Measurements from ENCODE around the gene ZNF611. TPM values are rescaled to one million over a fixed set of nuclear protein-coding genes. Genes with fewer than 3 reads are reported as not detected.

Gene ZNF611
- polyA plus RNA-seq, 2 of the 4 experiments (the other 2 are of a cell fraction), result 4.1 to 5.6 TPM

DNA sequence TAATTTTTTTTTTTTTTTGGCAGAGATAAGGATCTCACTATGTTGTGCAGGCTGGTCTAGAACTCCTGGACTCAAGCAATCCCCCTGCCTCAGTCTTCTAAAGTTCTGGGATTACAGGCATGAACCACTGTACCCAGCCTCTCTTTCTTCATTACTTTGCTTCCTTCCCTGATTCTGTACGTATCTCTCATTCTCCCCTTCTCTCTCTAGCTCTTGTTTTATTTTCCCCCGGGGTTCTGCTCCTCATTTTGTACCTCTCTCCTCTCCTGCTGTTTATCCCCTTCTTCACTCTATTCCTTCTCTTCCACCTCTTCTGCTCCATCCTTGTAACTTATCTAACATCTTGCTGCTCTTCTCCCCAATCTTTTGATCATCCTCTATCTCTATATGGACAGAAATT lies 46.5 kb downstream of the ZNF611 start:
- Histone ChIP-seq H3K4me1 (no peaks in the 10 kb centered on the region), H3K27ac (no peak overlapping the region), H3K9me3 (peaks cover 38% of the 10 kb centered on the region), H3K4me3 (no peak overlapping the region), H3K4me2 (no peak overlapping the region)
- FAIRE-seq (no peak), DNase-seq (ENCODE audit: low read depth in 1 of 2, low spot score in 1 of 2) (no peak), ATAC-seq (no peak)
- POLR2A ChIA-PET, result no interaction called here
- TF ChIP-seq SREBF2 (IDR thresholded peaks at IDR 0.05), result no peak
- no peak for TF ChIP-seq RAD21 (conservative IDR thresholded peaks at IDR 0.05 in 1 of 2, IDR thresholded peaks at IDR 0.05 in 1 of 2)
- TF ChIP-seq ZFP36 (IDR thresholded peaks at IDR 0.05; ENCODE audit: borderline replicate concordance, partially characterized antibody), result no peak
- TF ChIP-seq EP300 (IDR thresholded peaks at IDR 0.05), result no peak
- no peak for TF ChIP-seq RNF2 (IDR thresholded peaks at IDR 0.05; ENCODE audit: borderline replicate concordance, low read depth)
- TF ChIP-seq PHF8 (IDR thresholded peaks at IDR 0.05; ENCODE audit: borderline replicate concordance, low read depth), result no peak
- 40% methylated on average over 2 of the region's 2 CpGs for WGBS (ENCODE audit: missing lambda C conversion rate)
- CTCF ChIA-PET, result interaction anchor here (0.6 to 0.7 kb wide), 3 partner anchors 55 to 879 kb away, joined by 3 to 5 read pairs (median 3); no protein-coding TSS in a partner anchor

DNA sequence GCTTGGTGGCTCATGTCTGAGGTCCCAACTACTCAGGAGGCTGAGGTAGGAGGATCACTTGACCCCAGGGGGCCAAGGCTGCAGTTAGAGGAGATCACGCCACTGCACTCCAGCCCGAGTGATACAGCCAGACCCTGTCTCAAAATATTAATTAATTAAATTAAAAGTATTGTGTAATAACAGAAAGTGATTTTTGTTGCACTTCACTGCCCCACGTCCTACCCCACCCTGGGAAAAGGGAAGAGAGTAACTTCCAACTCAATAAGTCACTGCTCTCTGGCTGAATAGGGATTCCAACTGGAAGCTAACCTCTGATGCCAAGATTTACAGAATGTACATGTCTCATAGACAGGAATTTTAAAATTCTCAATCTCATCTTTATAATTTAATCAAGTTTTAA lies 47.2 kb downstream of the ZNF611 start:
- no peak overlapping the region for H3K4me2 ChIP-seq
- H3K9me3 ChIP-seq, result peaks cover 36% of the 10 kb centered on the region
- 15% methylated on average over 3 of the region's 3 CpGs for WGBS (ENCODE audit: missing lambda C conversion rate)
- ATAC-seq (no peak), FAIRE-seq (no peak), DNase-seq (ENCODE audit: low read depth in 1 of 2, low spot score in 1 of 2) (no peak)
- CTCF ChIA-PET, result interaction anchor here (0.6 kb wide), 1 partner anchor 54 kb away, joined by 3 read pairs; no protein-coding TSS in a partner anchor
- POLR2A ChIA-PET, result no interaction called here
- H3K27ac ChIP-seq, result no peak overlapping the region
- H3K4me1 ChIP-seq, result no peaks in the 10 kb centered on the region
- no peak overlapping the region for H3K4me3 ChIP-seq
- TF ChIP-seq, protein P1, sequence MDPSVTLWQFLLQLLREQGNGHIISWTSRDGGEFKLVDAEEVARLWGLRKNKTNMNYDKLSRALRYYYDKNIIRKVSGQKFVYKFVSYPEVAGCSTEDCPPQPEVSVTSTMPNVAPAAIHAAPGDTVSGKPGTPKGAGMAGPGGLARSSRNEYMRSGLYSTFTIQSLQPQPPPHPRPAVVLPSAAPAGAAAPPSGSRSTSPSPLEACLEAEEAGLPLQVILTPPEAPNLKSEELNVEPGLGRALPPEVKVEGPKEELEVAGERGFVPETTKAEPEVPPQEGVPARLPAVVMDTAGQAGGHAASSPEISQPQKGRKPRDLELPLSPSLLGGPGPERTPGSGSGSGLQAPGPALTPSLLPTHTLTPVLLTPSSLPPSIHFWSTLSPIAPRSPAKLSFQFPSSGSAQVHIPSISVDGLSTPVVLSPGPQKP (IDR thresholded peaks at IDR 0.05; ENCODE audit: low read depth, low read length), result no peak
- no peak for TF ChIP-seq SMC3 (IDR thresholded peaks at IDR 0.05)
- no peak for TF ChIP-seq POLR2AphosphoS2 (conservative IDR thresholded peaks at IDR 0.05; ENCODE audit: low read length)
- no peak for TF ChIP-seq HEYL (CRISPR knock-in tag; IDR thresholded peaks at IDR 0.05)
- TF ChIP-seq NFE2L2 (conservative IDR thresholded peaks at IDR 0.05; ENCODE audit: low read length), result no peak
- TF ChIP-seq ZSCAN20 (CRISPR knock-in tag; IDR thresholded peaks at IDR 0.05), result no peak
- TF ChIP-seq, protein P2, sequence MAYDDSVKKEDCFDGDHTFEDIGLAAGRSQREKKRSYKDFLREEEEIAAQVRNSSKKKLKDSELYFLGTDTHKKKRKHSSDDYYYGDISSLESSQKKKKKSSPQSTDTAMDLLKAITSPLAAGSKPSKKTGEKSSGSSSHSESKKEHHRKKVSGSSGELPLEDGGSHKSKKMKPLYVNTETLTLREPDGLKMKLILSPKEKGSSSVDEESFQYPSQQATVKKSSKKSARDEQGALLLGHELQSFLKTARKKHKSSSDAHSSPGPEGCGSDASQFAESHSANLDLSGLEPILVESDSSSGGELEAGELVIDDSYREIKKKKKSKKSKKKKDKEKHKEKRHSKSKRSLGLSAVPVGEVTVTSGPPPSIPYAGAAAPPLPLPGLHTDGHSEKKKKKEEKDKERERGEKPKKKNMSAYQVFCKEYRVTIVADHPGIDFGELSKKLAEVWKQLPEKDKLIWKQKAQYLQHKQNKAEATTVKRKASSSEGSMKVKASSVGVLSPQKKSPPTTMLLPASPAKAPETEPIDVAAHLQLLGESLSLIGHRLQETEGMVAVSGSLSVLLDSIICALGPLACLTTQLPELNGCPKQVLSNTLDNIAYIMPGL (CRISPR knock-in tag; IDR thresholded peaks at IDR 0.05; ENCODE audit: borderline replicate concordance), result no peak
- TF ChIP-seq GATA3 (IDR thresholded peaks at IDR 0.05; ENCODE audit: borderline replicate concordance), result no peak
- TF ChIP-seq JUN (IDR thresholded peaks at IDR 0.05), result no peak
- TF ChIP-seq, protein P3, sequence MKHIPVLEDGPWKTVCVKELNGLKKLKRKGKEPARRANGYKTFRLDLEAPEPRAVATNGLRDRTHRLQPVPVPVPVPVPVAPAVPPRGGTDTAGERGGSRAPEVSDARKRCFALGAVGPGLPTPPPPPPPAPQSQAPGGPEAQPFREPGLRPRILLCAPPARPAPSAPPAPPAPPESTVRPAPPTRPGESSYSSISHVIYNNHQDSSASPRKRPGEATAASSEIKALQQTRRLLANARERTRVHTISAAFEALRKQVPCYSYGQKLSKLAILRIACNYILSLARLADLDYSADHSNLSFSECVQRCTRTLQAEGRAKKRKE (CRISPR knock-in tag; IDR thresholded peaks at IDR 0.05; ENCODE audit: low read depth), result no peak
- no peak for TF ChIP-seq CBX2 (IDR thresholded peaks at IDR 0.05; ENCODE audit: borderline replicate concordance, low read depth)
- TF ChIP-seq RARB (CRISPR knock-in tag; IDR thresholded peaks at IDR 0.05), result no peak
- TF ChIP-seq KDM1A (IDR thresholded peaks at IDR 0.05; ENCODE audit: low read depth), result no peak
- no peak for TF ChIP-seq PHF8 (IDR thresholded peaks at IDR 0.05; ENCODE audit: borderline replicate concordance, low read depth)
- no peak for TF ChIP-seq ZNF302 (CRISPR knock-in tag; IDR thresholded peaks at IDR 0.05)
- TF ChIP-seq CHD2 (IDR thresholded peaks at IDR 0.05; ENCODE audit: low read length, partially characterized antibody), result no peak
- TF ChIP-seq, protein P4, sequence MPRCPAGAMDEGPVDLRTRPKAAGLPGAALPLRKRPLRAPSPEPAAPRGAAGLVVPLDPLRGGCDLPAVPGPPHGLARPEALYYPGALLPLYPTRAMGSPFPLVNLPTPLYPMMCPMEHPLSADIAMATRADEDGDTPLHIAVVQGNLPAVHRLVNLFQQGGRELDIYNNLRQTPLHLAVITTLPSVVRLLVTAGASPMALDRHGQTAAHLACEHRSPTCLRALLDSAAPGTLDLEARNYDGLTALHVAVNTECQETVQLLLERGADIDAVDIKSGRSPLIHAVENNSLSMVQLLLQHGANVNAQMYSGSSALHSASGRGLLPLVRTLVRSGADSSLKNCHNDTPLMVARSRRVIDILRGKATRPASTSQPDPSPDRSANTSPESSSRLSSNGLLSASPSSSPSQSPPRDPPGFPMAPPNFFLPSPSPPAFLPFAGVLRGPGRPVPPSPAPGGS (IDR thresholded peaks at IDR 0.05), result no peak
